ENCODE data around the gene PRKCA. TPM values are rescaled to one million over a fixed set of nuclear protein-coding genes. Genes with fewer than 3 reads are reported as not detected.

The PRKCA gene
- total RNA-seq, 1 experiment from 2014 or later, result 29.5 TPM

DNA sequence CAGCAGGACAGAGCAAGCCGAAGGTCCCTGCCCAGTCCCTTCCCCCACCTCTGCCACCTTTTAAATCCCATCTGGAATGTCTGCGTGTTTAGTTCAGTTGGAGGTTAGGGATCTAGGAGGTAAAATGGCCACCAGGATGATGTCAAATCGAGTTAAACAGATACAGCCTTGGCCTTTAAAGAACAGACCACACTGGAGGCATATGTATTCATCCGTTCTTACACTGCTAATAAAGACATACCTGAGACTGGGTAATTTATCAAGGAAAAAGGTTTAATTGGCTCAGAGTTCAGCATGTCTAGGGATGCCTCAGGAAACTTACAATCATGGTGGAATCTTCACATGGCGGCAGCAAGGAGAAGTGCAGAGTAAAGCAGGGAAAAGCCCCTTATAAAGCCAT lies 364.7 kb downstream of the PRKCA start:
- ChIA-PET CTCF (no interaction called here), POLR2A (no interaction called here)
- no peak overlapping the region for H3K4me3 Mint-ChIP-seq
- TF ChIP-seq, protein P1, sequence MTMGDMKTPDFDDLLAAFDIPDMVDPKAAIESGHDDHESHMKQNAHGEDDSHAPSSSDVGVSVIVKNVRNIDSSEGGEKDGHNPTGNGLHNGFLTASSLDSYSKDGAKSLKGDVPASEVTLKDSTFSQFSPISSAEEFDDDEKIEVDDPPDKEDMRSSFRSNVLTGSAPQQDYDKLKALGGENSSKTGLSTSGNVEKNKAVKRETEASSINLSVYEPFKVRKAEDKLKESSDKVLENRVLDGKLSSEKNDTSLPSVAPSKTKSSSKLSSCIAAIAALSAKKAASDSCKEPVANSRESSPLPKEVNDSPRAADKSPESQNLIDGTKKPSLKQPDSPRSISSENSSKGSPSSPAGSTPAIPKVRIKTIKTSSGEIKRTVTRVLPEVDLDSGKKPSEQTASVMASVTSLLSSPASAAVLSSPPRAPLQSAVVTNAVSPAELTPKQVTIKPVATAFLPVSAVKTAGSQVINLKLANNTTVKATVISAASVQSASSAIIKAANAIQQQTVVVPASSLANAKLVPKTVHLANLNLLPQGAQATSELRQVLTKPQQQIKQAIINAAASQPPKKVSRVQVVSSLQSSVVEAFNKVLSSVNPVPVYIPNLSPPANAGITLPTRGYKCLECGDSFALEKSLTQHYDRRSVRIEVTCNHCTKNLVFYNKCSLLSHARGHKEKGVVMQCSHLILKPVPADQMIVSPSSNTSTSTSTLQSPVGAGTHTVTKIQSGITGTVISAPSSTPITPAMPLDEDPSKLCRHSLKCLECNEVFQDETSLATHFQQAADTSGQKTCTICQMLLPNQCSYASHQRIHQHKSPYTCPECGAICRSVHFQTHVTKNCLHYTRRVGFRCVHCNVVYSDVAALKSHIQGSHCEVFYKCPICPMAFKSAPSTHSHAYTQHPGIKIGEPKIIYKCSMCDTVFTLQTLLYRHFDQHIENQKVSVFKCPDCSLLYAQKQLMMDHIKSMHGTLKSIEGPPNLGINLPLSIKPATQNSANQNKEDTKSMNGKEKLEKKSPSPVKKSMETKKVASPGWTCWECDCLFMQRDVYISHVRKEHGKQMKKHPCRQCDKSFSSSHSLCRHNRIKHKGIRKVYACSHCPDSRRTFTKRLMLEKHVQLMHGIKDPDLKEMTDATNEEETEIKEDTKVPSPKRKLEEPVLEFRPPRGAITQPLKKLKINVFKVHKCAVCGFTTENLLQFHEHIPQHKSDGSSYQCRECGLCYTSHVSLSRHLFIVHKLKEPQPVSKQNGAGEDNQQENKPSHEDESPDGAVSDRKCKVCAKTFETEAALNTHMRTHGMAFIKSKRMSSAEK (CRISPR knock-in tag; IDR thresholded peaks at IDR 0.05; ENCODE audit: borderline replicate concordance), result no peak
- TF ChIP-seq ZNF219 (CRISPR knock-in tag; IDR thresholded peaks at IDR 0.05; ENCODE audit: borderline replicate concordance) (no peak), SP1 (CRISPR knock-in tag; conservative IDR thresholded peaks at IDR 0.05) (no peak), CBFB (CRISPR knock-in tag; IDR thresholded peaks at IDR 0.05; ENCODE audit: low read depth) (no peak)
- TF ChIP-seq, protein P2, sequence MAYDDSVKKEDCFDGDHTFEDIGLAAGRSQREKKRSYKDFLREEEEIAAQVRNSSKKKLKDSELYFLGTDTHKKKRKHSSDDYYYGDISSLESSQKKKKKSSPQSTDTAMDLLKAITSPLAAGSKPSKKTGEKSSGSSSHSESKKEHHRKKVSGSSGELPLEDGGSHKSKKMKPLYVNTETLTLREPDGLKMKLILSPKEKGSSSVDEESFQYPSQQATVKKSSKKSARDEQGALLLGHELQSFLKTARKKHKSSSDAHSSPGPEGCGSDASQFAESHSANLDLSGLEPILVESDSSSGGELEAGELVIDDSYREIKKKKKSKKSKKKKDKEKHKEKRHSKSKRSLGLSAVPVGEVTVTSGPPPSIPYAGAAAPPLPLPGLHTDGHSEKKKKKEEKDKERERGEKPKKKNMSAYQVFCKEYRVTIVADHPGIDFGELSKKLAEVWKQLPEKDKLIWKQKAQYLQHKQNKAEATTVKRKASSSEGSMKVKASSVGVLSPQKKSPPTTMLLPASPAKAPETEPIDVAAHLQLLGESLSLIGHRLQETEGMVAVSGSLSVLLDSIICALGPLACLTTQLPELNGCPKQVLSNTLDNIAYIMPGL (CRISPR knock-in tag; IDR thresholded peaks at IDR 0.05), result no peak
- H3K4me1 Mint-ChIP-seq, result peaks cover 10% of the 10 kb centered on the region; the same call in 1 of the 2 replicates
- no peak for ATAC-seq
- H3K9me3 Mint-ChIP-seq, result peaks cover 14% of the 10 kb centered on the region
- H3K36me3 Mint-ChIP-seq, result peaks cover 10% of the 10 kb centered on the region
- no peaks in the 10 kb centered on the region for H3K27me3 Mint-ChIP-seq (ENCODE audit: low read depth)
- no peak overlapping the region for H3K27ac Mint-ChIP-seq
- no peak for DNase-seq (ENCODE audit: low spot score)

DNA sequence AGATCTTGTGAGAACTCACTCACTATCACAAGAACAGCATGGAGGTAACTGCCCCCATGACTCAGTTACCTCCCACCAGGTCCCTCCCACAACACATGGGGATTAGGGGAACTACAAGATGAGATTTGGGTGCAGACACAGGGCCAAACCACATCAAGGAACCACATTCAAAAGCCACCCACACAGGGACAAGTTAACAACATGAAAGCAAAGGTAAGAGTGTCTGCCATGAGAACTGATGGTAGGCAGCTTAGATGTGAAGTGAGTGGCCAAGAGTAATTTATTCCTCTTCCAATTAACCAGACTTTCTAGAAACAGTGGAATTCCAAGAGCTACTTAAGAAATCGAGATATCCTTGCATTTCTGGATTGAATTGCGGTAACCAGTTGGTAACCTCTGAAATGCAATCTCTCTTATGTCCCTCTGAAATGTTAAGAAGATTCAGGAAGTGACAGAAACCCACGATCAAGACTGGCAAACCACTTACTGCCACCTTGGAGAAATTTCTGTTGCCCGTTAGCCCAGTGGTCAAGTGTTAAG lies 365.1 kb downstream of the PRKCA start:
- peaks cover 10% of the 10 kb centered on the region; the same call in 1 of the 2 replicates for H3K4me1 Mint-ChIP-seq
- H3K4me3 Mint-ChIP-seq, result no peak overlapping the region
- H3K36me3 Mint-ChIP-seq, result peaks cover 10% of the 10 kb centered on the region
- no peak for DNase-seq (ENCODE audit: low spot score)
- ATAC-seq, result no peak
- TF ChIP-seq ZMAT4 (CRISPR knock-in tag; IDR thresholded peaks at IDR 0.05), result no peak
- TF ChIP-seq NFATC4 (CRISPR knock-in tag; IDR thresholded peaks at IDR 0.05), result no peak
- H3K9me3 Mint-ChIP-seq, result peaks cover 14% of the 10 kb centered on the region
- H3K27ac Mint-ChIP-seq, result no peak overlapping the region
- H3K27me3 Mint-ChIP-seq (ENCODE audit: low read depth), result no peaks in the 10 kb centered on the region
- POLR2A ChIA-PET, result no interaction called here
- CTCF ChIA-PET, result no interaction called here

DNA sequence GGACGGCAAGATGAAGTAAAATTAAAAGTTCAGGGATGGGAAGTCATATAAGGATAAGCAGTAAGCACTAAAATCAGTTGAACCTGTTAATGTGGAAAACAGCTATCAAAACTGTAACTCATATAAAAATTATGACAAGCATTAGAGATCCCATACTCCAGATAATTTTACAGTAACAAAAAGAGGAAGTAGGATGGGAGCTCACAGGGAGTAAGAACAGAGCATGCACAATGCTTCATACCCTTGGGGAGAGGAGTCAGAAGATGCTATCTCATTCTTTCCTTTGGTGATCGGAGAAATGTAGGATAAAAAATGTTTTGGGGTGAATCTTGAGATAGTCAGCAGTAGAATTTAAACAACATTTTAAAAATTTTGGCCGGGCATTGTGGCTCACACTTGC lies 367.8 kb downstream of the PRKCA start:
- H3K9me3 Mint-ChIP-seq, result peaks cover 14% of the 10 kb centered on the region
- no peak for ATAC-seq
- POLR2A ChIA-PET, result interaction anchor here (1.0 kb wide), 1 partner anchor 9 kb away, joined by 3 read pairs; no protein-coding TSS in a partner anchor
- H3K36me3 Mint-ChIP-seq, result peaks cover 10% of the 10 kb centered on the region
- CTCF ChIA-PET, result interaction anchor here (0.6 to 1.3 kb wide), 3 partner anchors 390 to 468 kb away, joined by 3 to 5 read pairs (median 3); no protein-coding TSS in a partner anchor
- no peak for DNase-seq (ENCODE audit: low spot score)
- H3K27me3 Mint-ChIP-seq (ENCODE audit: low read depth), result no peaks in the 10 kb centered on the region
- peaks cover 13% of the 10 kb centered on the region for H3K4me1 Mint-ChIP-seq
- no peak overlapping the region for H3K27ac Mint-ChIP-seq
- no peak overlapping the region for H3K4me3 Mint-ChIP-seq
- TF ChIP-seq SOX15 (CRISPR knock-in tag; IDR thresholded peaks at IDR 0.05) (no peak), ZNF317 (CRISPR knock-in tag; IDR thresholded peaks at IDR 0.05; ENCODE audit: borderline replicate concordance, low read depth) (no peak), OVOL2 (CRISPR knock-in tag; IDR thresholded peaks at IDR 0.05; ENCODE audit: borderline replicate concordance) (no peak), IRF1 (CRISPR knock-in tag; IDR thresholded peaks at IDR 0.05) (no peak), ZNF512 (CRISPR knock-in tag; IDR thresholded peaks at IDR 0.05; ENCODE audit: borderline replicate concordance) (no peak), ZNF121 (CRISPR knock-in tag; IDR thresholded peaks at IDR 0.05) (no peak), EMX1 (CRISPR knock-in tag; IDR thresholded peaks at IDR 0.05) (no peak), NR1H2 (CRISPR knock-in tag; IDR thresholded peaks at IDR 0.05) (no peak), ZBTB21 (CRISPR knock-in tag; IDR thresholded peaks at IDR 0.05; ENCODE audit: borderline replicate concordance) (no peak), E2F1 (CRISPR knock-in tag; IDR thresholded peaks at IDR 0.05) (no peak), AFF4 (CRISPR knock-in tag; IDR thresholded peaks at IDR 0.05; ENCODE audit: borderline replicate concordance) (no peak)

Measured in WTC11 (cell line).